DOHH2 (cell line): ENCODE results near the gene FAM135A.

Experiments used
- H3F3A ChIP-seq: fragments of 200-600 bp; sonication (generic), shearing (Covaris generic); 2 replicates; pipeline ENCODE4 v1.6.0; 2016; ENCODE audit warnings: antibody characterized with exemption, mild to moderate bottlenecking; ENCODE audit not compliant: control insufficient read depth, insufficient read depth
- H3K27ac ChIP-seq: fragments of 200-600 bp; sonication (generic); 2 replicates; pipeline ENCODE4 v1.5.1; 2014; ENCODE audit warnings: low read depth, mild to moderate bottlenecking, low read length, moderate library complexity
- H3K27me3 ChIP-seq: fragments of 200-600 bp; sonication (generic); 2 replicates; pipeline ENCODE4 v1.6.1; 2014; ENCODE audit warnings: mild to moderate bottlenecking, low read length, mixed read lengths; ENCODE audit not compliant: control insufficient read depth
- H3K36me3 ChIP-seq: fragments of 200-600 bp; sonication (generic); 2 replicates; pipeline ENCODE4 v1.6.1; 2014; ENCODE audit warnings: mild to moderate bottlenecking, low read length, moderate library complexity, mixed read lengths; ENCODE audit not compliant: control insufficient read depth
- H3K4me1 ChIP-seq: fragments of 200-600 bp; sonication (generic); 2 replicates; pipeline ENCODE4 v1.6.1; 2014; ENCODE audit warnings: mild to moderate bottlenecking, low read length, mixed read lengths; ENCODE audit not compliant: control insufficient read depth
- H3K4me2 ChIP-seq: fragments of 200-600 bp; sonication (generic); 2 replicates; pipeline ENCODE4 v1.6.0; 2014; ENCODE audit warnings: mild to moderate bottlenecking, low read length, moderate library complexity
- H3K4me3 ChIP-seq: fragments of 200-600 bp; sonication (generic); 2 replicates; pipeline ENCODE4 v1.5.1; 2014; ENCODE audit warnings: mild to moderate bottlenecking, low read length, mixed read lengths
- H3K79me2 ChIP-seq: fragments of 200-600 bp; sonication (generic); 2 replicates; pipeline ENCODE4 v1.6.1; 2014; ENCODE audit warnings: mild to moderate bottlenecking, low read length, mixed read lengths; ENCODE audit not compliant: control insufficient read depth
- H3K9me2 ChIP-seq: fragments of 200-600 bp; sonication (generic); replicated peaks from 2 replicates; pipeline ENCODE4 v1.6.1; 2014; ENCODE audit warnings: mild to moderate bottlenecking, low read length, mixed read lengths; ENCODE audit not compliant: control insufficient read depth
- H3K9me3 ChIP-seq: fragments of 200-600 bp; sonication (generic); 2 replicates; pipeline ENCODE4 v1.6.1; 2014; ENCODE audit warnings: antibody characterized with exemption, low read length, mixed read lengths; ENCODE audit not compliant: control insufficient read depth, insufficient read depth
- H4K20me1 ChIP-seq: fragments of 200-600 bp; sonication (generic); 2 replicates; pipeline ENCODE4 v1.6.0; 2014; ENCODE audit warnings: low read depth, mild to moderate bottlenecking, antibody characterized with exemption, low read length, moderate library complexity; ENCODE audit not compliant: control insufficient read depth, insufficient read depth
- CTCF ChIP-seq: fragments of 200-600 bp; sonication (generic); IDR thresholded peaks from one replicate; pipeline ENCODE4 v1.5.1; 2014; ENCODE audit warnings: antibody characterized with exemption, mild to moderate bottlenecking, low read depth, low read length; ENCODE audit not compliant: poor library complexity, severe bottlenecking
- EZH2phosphoT487 ChIP-seq: fragments of 200-600 bp; sonication (generic); IDR thresholded peaks from 2 replicates; pipeline ENCODE4 v1.6.1; 2017; ENCODE audit warnings: borderline replicate concordance, mild to moderate bottlenecking, antibody characterized with exemption, low read length, moderate library complexity, mixed read lengths

The FAM135A gene

DNA sequence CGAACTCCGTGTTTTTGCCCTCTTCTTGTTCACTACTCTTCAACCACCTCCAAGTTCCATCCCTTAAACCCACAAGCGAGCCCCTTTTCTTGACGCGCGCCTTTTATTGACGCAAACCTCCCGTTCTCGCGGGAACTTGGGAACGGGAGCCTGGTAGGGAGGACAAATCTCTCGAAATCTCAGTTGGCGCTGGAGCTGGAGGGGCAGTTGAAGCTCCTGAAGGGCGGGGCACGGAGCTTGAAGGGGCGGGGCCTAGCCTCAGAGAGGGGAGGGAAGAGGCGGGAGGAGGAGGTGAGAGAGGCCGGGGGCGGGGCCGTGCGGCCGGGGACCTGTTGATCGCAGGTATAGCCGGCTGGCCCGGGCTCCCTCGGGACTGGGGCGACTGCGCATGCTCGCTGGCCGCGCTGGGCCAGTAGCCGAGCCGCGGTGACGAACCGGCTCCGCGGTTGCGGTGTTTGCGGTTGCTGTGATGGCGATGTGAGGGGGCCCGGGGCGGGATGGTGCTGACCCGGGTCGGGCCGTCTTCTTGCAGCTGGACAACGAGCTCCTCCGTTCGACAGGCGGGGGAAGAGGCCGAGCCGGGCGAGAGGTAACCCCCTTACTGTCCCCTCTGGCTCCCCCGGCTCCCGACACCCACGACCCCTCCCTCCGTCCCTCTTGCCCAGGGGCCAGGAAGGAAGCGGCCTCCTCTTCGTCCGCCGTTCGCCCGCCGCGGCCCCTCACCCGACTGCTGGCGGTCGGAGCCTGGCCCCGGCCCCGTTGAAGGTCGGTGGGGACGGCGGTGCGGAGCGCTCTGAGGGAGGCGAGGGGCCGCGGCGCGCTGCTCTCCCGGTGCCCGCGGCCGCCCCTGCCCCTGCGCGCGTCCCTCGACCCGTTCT, at the start of gene FAM135A:
Gene FAM135A, plus strand, starts transcription at position 395 of the 878 bp plus-strand sequence. CDS start 14,835 bp downstream, outside the sequence.
- Histone ChIP-seq H3K27me3 (no peaks in the 10 kb centered on the region), H3K4me1 (peaks cover 26% of the 10 kb centered on the region), H4K20me1 (no peaks in the 10 kb centered on the region; the same call in 1 of the 2 replicates), H3K4me3 (peak within 1 kb of the TSS; percentile 88), H3K9me2 (no peaks in the 10 kb centered on the region), H3K36me3 (peaks cover 23% of the 10 kb centered on the region), H3K79me2 (peaks cover 46% of the 10 kb centered on the region), H3K27ac (peak within 1 kb of the TSS; percentile 24), H3K9me3 (no peaks in the 10 kb centered on the region), H3K4me2 (peak within 1 kb of the TSS; percentile 80), H3F3A (no peaks in the 10 kb centered on the region; the same call in 1 of the 2 replicates)
- TF ChIP-seq CTCF (no peak), EZH2phosphoT487 (no peak)

DNA sequence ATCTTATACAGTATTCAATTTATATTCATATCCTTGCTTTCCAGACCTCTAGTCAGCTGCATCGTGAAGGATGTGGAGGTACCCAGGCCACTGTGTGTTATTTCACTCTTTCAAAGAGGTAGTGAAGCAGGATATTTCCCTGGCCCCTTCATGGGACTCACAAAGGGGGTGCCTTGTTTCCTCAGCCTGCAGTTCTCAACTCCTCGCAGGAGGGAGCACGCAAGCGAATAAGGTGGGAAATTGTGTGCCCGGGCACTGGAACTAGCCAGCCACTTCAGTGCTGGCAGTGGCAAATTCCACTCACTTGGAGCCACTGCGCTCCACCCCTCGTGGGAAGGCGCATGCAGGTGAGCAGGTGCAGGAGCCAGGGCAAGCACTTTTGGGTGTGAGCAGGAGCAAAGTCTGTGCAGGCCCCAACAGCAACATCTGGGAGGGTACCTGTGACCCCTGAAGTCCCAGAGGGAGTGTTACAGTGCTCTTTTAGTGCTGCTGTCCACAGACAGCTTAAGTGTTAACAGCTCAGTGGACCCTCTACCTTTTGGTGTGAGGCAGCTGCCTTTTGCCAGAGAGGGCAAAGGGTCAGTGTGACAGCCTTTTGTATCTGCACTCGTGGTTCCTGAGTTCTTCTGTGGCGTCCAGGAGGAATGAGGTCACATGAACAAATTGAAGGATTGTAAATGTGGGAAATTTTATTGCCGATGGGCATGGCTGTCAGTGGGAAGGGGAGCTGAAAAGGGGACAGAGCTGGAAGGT, 49.4 kb upstream of the FAM135A start:
- H3K4me3 ChIP-seq, result no peak overlapping the region

GRCh38 chr6:70369332-70369950, 43.9 kb upstream of the FAM135A start:
- Histone ChIP-seq H3K27me3 (peaks cover 23% of the 10 kb centered on the region), H3K79me2 (no peaks in the 10 kb centered on the region), H3K9me2 (no peaks in the 10 kb centered on the region)

More for the DNA sequence above, 49.4 kb upstream of the FAM135A start:
- H3K4me1 ChIP-seq, result no peaks in the 10 kb centered on the region
- H3K79me2 ChIP-seq, result no peaks in the 10 kb centered on the region
- no peaks in the 10 kb centered on the region for H3K36me3 ChIP-seq
- no peak overlapping the region for H3K27ac ChIP-seq
- no peaks in the 10 kb centered on the region for H3F3A ChIP-seq
- no peak for TF ChIP-seq CTCF
- TF ChIP-seq EZH2phosphoT487, result no peak
- H3K9me2 ChIP-seq, result no peaks in the 10 kb centered on the region
- H3K27me3 ChIP-seq, result peaks cover 16% of the 10 kb centered on the region; the same call in 1 of the 2 replicates
- no peaks in the 10 kb centered on the region for H3K9me3 ChIP-seq
- no peak overlapping the region for H3K4me2 ChIP-seq
- no peaks in the 10 kb centered on the region for H4K20me1 ChIP-seq

More at GRCh38 chr6:70369332-70369950, 43.9 kb upstream of the FAM135A start:
- TF ChIP-seq CTCF (peak; percentile 84), EZH2phosphoT487 (no peak)
- H3F3A ChIP-seq, result no peaks in the 10 kb centered on the region
- no peaks in the 10 kb centered on the region for H3K4me1 ChIP-seq
- H3K4me2 ChIP-seq, result no peak overlapping the region
- H3K27ac ChIP-seq, result no peak overlapping the region
- H3K9me3 ChIP-seq, result no peaks in the 10 kb centered on the region
- H3K36me3 ChIP-seq, result no peaks in the 10 kb centered on the region
- no peak overlapping the region for H3K4me3 ChIP-seq
- no peaks in the 10 kb centered on the region for H4K20me1 ChIP-seq
